RWPE2 (cell line): ENCODE measurements around the gene IRAK1.

Experiments
- ATAC-seq: fragments of 200-7000 bp; cut with Tn5 transposase; 3 replicates; pipeline ENCODE4 v1.9.1; 2021; ENCODE audit warnings: low read depth
- DNase-seq: peaks from one replicate; pipeline ENCODE4 v3.0.0-alpha.2; 2020; ENCODE audit warnings: low spot score
- H3K27ac ChIP-seq: fragments of 450-650 bp; 2 replicates; pipeline ENCODE4 v1.5.1; 2017; ENCODE audit warnings: mild to moderate bottlenecking; ENCODE audit not compliant: poor library complexity, severe bottlenecking
- H3K27me3 ChIP-seq: fragments of 250-450 bp; sonication (Bioruptor Pico); 2 replicates; pipeline ENCODE4 v1.5.1; 2021; ENCODE audit warnings: mild to moderate bottlenecking, moderate library complexity; ENCODE audit not compliant: insufficient read depth, poor library complexity, severe bottlenecking
- H3K36me3 ChIP-seq: fragments of 250-450 bp; sonication (Bioruptor Pico); 2 replicates; pipeline ENCODE4 v1.5.1; 2020; ENCODE audit warnings: low read depth, mild to moderate bottlenecking, moderate library complexity
- H3K4me1 ChIP-seq: fragments of 250-450 bp; sonication (Bioruptor Pico); 2 replicates; pipeline ENCODE4 v1.5.1; 2021; ENCODE audit warnings: mild to moderate bottlenecking, moderate library complexity; ENCODE audit not compliant: insufficient read depth, poor library complexity, severe bottlenecking
- H3K4me3 ChIP-seq: fragments of 250-450 bp; sonication (Bioruptor Pico); 2 replicates; pipeline ENCODE4 v1.5.1; 2021; ENCODE audit warnings: mild to moderate bottlenecking, moderate library complexity; ENCODE audit not compliant: severe bottlenecking
- H3K9me3 ChIP-seq: fragments of 250-450 bp; sonication (Bioruptor Pico); 2 replicates; pipeline ENCODE4 v1.5.1; 2021; ENCODE audit warnings: mild to moderate bottlenecking, moderate library complexity; ENCODE audit not compliant: severe bottlenecking
- TF ChIP-seq, protein P1 (sequence below): fragments of 450-650 bp; IDR thresholded peaks from one replicate; pipeline ENCODE4 v1.5.1; 2017; ENCODE audit warnings: mild to moderate bottlenecking, moderate library complexity; ENCODE audit not compliant: poor library complexity, severe bottlenecking

The IRAK1 gene

DNA sequence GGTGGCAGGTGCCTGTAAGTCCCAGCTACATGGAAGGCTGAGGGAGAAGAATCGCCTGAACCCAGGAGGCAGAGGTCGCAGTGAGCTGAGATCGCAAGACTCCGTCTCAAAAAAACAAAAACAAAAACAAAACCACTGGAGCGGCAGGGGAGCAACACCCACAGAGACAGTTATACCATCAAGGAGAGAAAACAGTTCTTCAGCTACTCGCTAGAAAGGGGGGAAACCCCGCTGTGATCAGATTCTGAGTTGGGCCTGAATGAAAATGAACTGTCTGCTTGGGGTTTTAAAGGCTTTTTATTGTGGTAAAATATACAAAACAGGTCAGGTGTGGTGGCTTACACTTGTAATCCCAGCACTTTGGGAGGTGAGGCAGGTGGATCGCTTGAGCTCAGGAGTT, 16.8 kb upstream of the IRAK1 start:
- Histone ChIP-seq H3K27ac (no peak overlapping the region), H3K4me3 (no peak overlapping the region), H3K27me3 (no peaks in the 10 kb centered on the region), H3K4me1 (peaks cover 18% of the 10 kb centered on the region), H3K36me3 (peaks cover 4% of the 10 kb centered on the region), H3K9me3 (no peaks in the 10 kb centered on the region)
- TF ChIP-seq, protein P1, sequence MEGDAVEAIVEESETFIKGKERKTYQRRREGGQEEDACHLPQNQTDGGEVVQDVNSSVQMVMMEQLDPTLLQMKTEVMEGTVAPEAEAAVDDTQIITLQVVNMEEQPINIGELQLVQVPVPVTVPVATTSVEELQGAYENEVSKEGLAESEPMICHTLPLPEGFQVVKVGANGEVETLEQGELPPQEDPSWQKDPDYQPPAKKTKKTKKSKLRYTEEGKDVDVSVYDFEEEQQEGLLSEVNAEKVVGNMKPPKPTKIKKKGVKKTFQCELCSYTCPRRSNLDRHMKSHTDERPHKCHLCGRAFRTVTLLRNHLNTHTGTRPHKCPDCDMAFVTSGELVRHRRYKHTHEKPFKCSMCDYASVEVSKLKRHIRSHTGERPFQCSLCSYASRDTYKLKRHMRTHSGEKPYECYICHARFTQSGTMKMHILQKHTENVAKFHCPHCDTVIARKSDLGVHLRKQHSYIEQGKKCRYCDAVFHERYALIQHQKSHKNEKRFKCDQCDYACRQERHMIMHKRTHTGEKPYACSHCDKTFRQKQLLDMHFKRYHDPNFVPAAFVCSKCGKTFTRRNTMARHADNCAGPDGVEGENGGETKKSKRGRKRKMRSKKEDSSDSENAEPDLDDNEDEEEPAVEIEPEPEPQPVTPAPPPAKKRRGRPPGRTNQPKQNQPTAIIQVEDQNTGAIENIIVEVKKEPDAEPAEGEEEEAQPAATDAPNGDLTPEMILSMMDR = no peak
- DNase-seq = no peak
- no peak for ATAC-seq

DNA sequence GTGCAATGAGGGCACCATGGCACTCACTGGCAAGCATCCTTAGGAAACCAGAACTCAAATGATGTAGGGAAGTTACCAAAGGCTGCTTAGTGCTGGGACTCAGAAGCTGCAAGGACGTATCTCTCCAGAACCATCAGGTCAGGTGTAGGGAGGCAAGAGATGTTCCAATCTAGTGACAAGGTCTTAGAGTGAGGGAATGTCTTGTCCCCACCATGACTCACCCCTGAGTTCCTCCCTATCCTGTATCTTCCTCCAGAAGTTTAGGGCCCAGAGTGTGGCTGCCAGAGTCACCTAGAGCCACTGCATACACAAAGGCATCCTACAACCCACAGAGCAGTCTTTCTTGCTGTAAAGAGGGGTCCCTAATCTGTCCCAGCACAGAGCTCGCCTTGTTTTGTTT, 14.1 kb upstream of the IRAK1 start:
- DNase-seq (no peak), ATAC-seq (no peak)
- Histone ChIP-seq H3K36me3 (peaks cover 4% of the 10 kb centered on the region), H3K27ac (no peak overlapping the region), H3K4me3 (no peak overlapping the region), H3K27me3 (no peaks in the 10 kb centered on the region), H3K4me1 (no peaks in the 10 kb centered on the region), H3K9me3 (no peaks in the 10 kb centered on the region)
- TF ChIP-seq, protein P1 = no peak

DNA sequence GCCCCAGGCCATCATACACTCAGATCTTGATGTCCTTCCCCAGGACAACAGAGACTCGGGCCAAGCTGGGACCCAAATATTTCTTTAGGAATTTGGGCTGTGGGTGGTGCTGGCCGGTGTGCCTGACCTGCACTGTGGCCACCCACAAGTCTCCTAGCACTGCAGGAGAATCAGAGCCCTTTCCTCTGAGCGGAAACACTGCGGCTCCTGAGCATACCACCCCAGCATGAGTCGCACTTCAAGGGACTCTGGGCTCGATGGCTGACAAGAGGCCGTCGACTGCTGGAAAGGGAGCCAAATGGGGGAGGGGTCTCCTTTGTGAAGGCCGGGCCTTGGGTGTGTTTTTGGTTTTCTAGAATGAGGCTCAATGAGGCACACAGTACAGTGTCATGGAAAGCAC, 13.0 kb upstream of the IRAK1 start:
- no peaks in the 10 kb centered on the region for H3K27me3 ChIP-seq

DNA sequence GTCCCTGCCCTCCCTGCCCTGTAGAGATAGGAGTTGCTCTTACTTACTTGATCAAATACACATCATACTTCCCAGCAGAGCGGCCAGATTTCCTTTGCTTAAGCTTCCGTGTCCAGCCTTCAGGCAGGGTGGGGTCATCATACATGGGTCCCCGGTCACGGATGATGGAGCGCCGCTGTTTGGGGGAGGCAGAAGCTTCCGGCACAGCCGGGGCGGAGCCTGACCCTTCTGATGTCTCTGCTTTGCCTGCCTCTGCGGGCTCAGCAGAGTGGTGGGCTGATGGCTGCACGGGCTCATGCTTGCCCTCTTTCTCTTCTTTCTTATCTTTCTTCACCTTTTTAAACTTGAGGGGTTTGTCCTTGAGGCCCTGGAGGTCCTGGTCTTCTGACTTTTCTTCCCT, 12.5 kb upstream of the IRAK1 start:
- Histone ChIP-seq H3K4me3 (no peak overlapping the region), H3K36me3 (peaks cover 4% of the 10 kb centered on the region), H3K9me3 (no peaks in the 10 kb centered on the region), H3K27me3 (no peaks in the 10 kb centered on the region), H3K4me1 (no peaks in the 10 kb centered on the region), H3K27ac (no peak overlapping the region)
- DNase-seq = no peak
- TF ChIP-seq, protein P1 = no peak
- ATAC-seq = no peak

More for the DNA sequence above, 13.0 kb upstream of the IRAK1 start:
- DNase-seq (no peak), ATAC-seq (no peak)
- TF ChIP-seq, protein P1 = no peak
- Histone ChIP-seq H3K4me1 (no peaks in the 10 kb centered on the region), H3K9me3 (no peaks in the 10 kb centered on the region), H3K27ac (no peak overlapping the region), H3K36me3 (peaks cover 4% of the 10 kb centered on the region), H3K4me3 (no peak overlapping the region)

DNA sequence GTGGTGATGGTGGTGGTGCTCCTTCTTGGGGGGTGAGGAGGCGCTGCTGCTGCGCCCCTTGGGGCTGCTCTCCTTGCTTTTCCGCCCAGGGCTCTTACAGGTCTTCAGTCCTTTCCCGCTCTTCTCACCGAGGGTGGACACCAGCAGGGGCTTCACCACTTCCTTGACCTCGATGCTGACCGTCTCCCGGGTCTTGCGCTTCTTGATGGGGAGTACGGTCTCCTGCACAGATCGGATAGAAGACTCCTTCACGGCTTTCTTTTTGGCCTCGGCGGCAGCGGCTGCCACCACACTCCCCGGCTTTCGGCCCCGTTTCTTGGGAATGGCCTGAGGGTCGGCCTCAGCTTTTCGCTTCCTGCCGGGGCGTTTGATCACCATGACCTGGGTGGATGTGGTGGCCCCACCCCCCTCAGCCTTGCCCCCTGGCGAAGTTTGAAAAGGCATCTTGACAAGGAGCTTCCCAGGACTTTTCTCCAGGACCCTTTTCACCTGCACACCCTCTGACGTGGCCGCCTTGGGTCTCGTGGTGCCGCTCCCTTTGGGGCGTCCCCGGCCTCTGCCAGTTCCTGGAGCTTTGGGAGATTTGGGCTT, 11.1 kb upstream of the IRAK1 start:
- DNase-seq (no peak), ATAC-seq (no peak)
- TF ChIP-seq, protein P1 = no peak
- H3K27me3 ChIP-seq = no peaks in the 10 kb centered on the region
- H3K27ac ChIP-seq = no peak overlapping the region
- no peak overlapping the region for H3K4me3 ChIP-seq
- peaks cover 4% of the 10 kb centered on the region for H3K36me3 ChIP-seq
- no peaks in the 10 kb centered on the region for H3K9me3 ChIP-seq
- H3K4me1 ChIP-seq = no peaks in the 10 kb centered on the region
